GM06990 (cell line): ENCODE measurements around the gene SP7.

ENCODE experiments used
- DNase-seq: peaks from one replicate; pipeline ENCODE4 v3.0.0-alpha.2; 2011; ENCODE audit not compliant: insufficient read length; ENCODE audit errors: extremely low read depth
- H3K27me3 ChIP-seq: replicated peaks from 2 replicates; pipeline ENCODE4 v1.6.0; 2011; ENCODE audit warnings: low read length; ENCODE audit not compliant: control insufficient read depth, insufficient read depth
- H3K36me3 ChIP-seq: 2 replicates; pipeline ENCODE4 v1.5.1; 2011; ENCODE audit warnings: low read length; ENCODE audit not compliant: control insufficient read depth, insufficient read depth
- H3K4me3 ChIP-seq: replicated peaks from 2 replicates; pipeline ENCODE4 v1.5.1; 2011; ENCODE audit warnings: low read depth, mild to moderate bottlenecking, control low read depth, low read length
- CTCF ChIP-seq: IDR thresholded peaks from 2 replicates; pipeline ENCODE4 v1.5.1; 2011; ENCODE audit warnings: low read length, control low read depth, mild to moderate bottlenecking, inconsistent platforms; ENCODE audit not compliant: insufficient read depth, poor library complexity, severe bottlenecking

Gene SP7

GRCh38 chr12:53326460-53327185 lies 9.5 kb downstream of the SP7 start:
- TF ChIP-seq CTCF = no peak
- DNase-seq = no peak
- Histone ChIP-seq H3K27me3 (no peaks in the 10 kb centered on the region; the same call in 1 of the 2 replicates), H3K4me3 (no peak overlapping the region), H3K36me3 (no peaks in the 10 kb centered on the region)

- no peaks in the 10 kb centered on the region for H3K27me3 ChIP-seq
- no peaks in the 10 kb centered on the region for H3K36me3 ChIP-seq
- no peak for TF ChIP-seq CTCF
- DNase-seq = peak; percentile 41
- peak overlapping the region; percentile 71 for H3K4me3 ChIP-seq
Measured at GRCh38 chr12:53325511-53326061, 10.6 kb downstream of the SP7 start.

GRCh38 chr12:53324779-53325510 lies 11.2 kb downstream of the SP7 start:
- Histone ChIP-seq H3K4me3 (peak overlapping the region; percentile 71), H3K36me3 (no peaks in the 10 kb centered on the region), H3K27me3 (no peaks in the 10 kb centered on the region)
- TF ChIP-seq CTCF = peak; percentile 80
- peak; percentile 90 for DNase-seq

GRCh38 chr12:53324113-53324778 lies 11.9 kb downstream of the SP7 start:
- H3K27me3 ChIP-seq = no peaks in the 10 kb centered on the region
- no peak for TF ChIP-seq CTCF
- no peaks in the 10 kb centered on the region for H3K36me3 ChIP-seq
- peak; percentile 67 for DNase-seq
- peak overlapping the region; percentile 71 for H3K4me3 ChIP-seq

- Histone ChIP-seq H3K4me3 (peak overlapping the region; percentile 78), H3K27me3 (no peaks in the 10 kb centered on the region), H3K36me3 (no peaks in the 10 kb centered on the region; the same call in 1 of the 2 replicates)
- TF ChIP-seq CTCF = no peak
- DNase-seq = no peak
Measured at GRCh38 chr12:53320352-53321195, 15.6 kb downstream of the SP7 start.
